ENCODE measurements around the gene PCDHGA10. TPM values are rescaled to one million over a fixed set of nuclear protein-coding genes. Genes with fewer than 3 reads are reported as not detected.
"Not testable (repeated sequence)": the region's sequence is repeated elsewhere in the genome, so short reads cannot be mapped to it uniquely, and the experiment has no call there.

The PCDHGA10 gene
- polyA plus RNA-seq, 1 donor from 2014 or later, result 7.3 TPM

GRCh38 chr5:141407790-141408505, 4.8 kb upstream of the PCDHGA10 start, which contains the start of gene PCDHGB6:
Gene PCDHGB6 (plus strand): TSS chr5:141408021. CDS start chr5:141408203, 182 bp downstream.
- peak within 1 kb of the TSS; percentile 71 for H3K9ac ChIP-seq (ENCODE audit: low read length)

DNA sequence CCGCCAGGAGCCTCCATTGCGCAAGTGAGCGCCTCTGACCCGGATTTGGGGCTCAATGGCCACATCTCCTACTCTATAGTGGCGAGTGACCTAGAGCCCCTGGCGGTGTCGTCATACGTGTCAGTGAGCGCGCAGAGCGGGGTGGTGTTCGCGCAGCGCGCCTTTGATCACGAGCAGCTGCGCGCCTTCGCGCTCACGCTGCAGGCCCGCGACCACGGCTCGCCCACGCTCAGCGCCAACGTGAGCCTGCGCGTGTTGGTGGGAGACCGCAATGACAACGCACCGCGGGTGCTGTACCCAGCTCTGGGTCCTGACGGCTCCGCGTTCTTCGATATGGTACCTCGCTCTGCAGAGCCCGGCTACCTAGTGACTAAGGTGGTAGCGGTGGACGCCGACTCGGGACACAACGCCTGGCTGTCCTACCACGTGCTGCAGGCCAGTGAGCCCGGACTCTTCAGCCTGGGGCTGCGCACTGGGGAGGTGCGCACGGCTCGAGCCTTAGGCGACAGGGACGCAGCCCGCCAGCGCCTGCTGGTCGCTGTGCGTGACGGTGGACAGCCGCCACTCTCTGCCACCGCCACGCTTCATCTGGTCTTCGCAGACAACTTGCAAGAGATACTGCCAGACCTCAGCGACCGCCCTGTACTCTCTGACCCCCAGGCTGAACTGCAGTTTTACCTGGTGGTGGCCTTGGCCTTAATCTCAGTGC, 3.0 kb upstream of the PCDHGA10 start:
- peaks cover 44% of the 10 kb centered on the region for H3K79me2 ChIP-seq (replicated peaks; ENCODE audit: insufficient read depth, low read length)
- H4K20me1 ChIP-seq (ENCODE audit: insufficient read depth), result no peaks in the 10 kb centered on the region
- H3F3A ChIP-seq (ENCODE audit: insufficient read depth, low read length, poor library complexity, severe bottlenecking), result peaks cover 9% of the 10 kb centered on the region
- peaks cover 53% of the 10 kb centered on the region for H3K9me3 ChIP-seq (ENCODE audit: low read length)
- no peak overlapping the region for H3K4me2 ChIP-seq (ENCODE audit: low read length)
- H3K36me3 ChIP-seq (ENCODE audit: insufficient read depth, low read length), result peaks cover 49% of the 10 kb centered on the region
- no peaks in the 10 kb centered on the region for H3K9me2 ChIP-seq (ENCODE audit: insufficient read depth, low read length)
- H3K27ac ChIP-seq (ENCODE audit: low read length), result no peak overlapping the region
- no peak overlapping the region for H3K9ac ChIP-seq (ENCODE audit: low read length)
- H3K4me3 ChIP-seq (ENCODE audit: low read length), result peak overlapping the region; percentile 66
- no peaks in the 10 kb centered on the region for H3K27me3 ChIP-seq (ENCODE audit: insufficient read depth, low read depth, low read length)
- no peak overlapping the region for H2AFZ ChIP-seq (ENCODE audit: low read depth, low read length)
- no peak for TF ChIP-seq EZH2 (IDR thresholded peaks at IDR 0.05; ENCODE audit: borderline replicate concordance, insufficient read depth, low read length, poor library complexity, severe bottlenecking)
- no peak for TF ChIP-seq MXI1 (conservative IDR thresholded peaks at IDR 0.05; ENCODE audit: poor library complexity, severe bottlenecking)
- no peak for TF ChIP-seq POLR2AphosphoS5 (IDR thresholded peaks at IDR 0.05)
- no peak for TF ChIP-seq TAF1 (IDR thresholded peaks at IDR 0.05; ENCODE audit: low read depth)
- TF ChIP-seq SMC3 (conservative IDR thresholded peaks at IDR 0.05; ENCODE audit: poor library complexity), result no peak
- TF ChIP-seq RAD21 (conservative IDR thresholded peaks at IDR 0.05), result no peak
- no peak for TF ChIP-seq EP300 (conservative IDR thresholded peaks at IDR 0.05; ENCODE audit: poor library complexity, severe bottlenecking)
- no peak for TF ChIP-seq REST (IDR thresholded peaks at IDR 0.05; ENCODE audit: borderline replicate concordance)

More at GRCh38 chr5:141407790-141408505, 4.8 kb upstream of the PCDHGA10 start, which contains the start of gene PCDHGB6:
- H3K27ac ChIP-seq (ENCODE audit: low read length), result peak within 1 kb of the TSS; percentile 86
- H3F3A ChIP-seq (ENCODE audit: insufficient read depth, low read length, poor library complexity, severe bottlenecking); H4K20me1 ChIP-seq (ENCODE audit: insufficient read depth); H3K9me2 ChIP-seq (ENCODE audit: insufficient read depth, low read length); H3K27me3 ChIP-seq (ENCODE audit: insufficient read depth, low read depth, low read length): not testable (repeated sequence)
- H3K9me3 ChIP-seq (ENCODE audit: low read length), result peaks cover 44% of the 10 kb centered on the region
- peak within 1 kb of the TSS; percentile 48 for H3K4me2 ChIP-seq (ENCODE audit: low read length)
- peaks cover 31% of the 10 kb centered on the region for H3K36me3 ChIP-seq (ENCODE audit: insufficient read depth, low read length)
- peaks cover 29% of the 10 kb centered on the region for H3K79me2 ChIP-seq (replicated peaks; ENCODE audit: insufficient read depth, low read length)
- TF ChIP-seq RAD21 (conservative IDR thresholded peaks at IDR 0.05) (peak; percentile 88), SMC3 (conservative IDR thresholded peaks at IDR 0.05; ENCODE audit: poor library complexity) (peak; percentile 80), REST (IDR thresholded peaks at IDR 0.05; ENCODE audit: borderline replicate concordance) (peak; percentile 78), TAF1 (IDR thresholded peaks at IDR 0.05; ENCODE audit: low read depth) (peak; percentile 33), POLR2AphosphoS5 (IDR thresholded peaks at IDR 0.05) (peak; percentile 50)
- TF ChIP-seq, protein P1, sequence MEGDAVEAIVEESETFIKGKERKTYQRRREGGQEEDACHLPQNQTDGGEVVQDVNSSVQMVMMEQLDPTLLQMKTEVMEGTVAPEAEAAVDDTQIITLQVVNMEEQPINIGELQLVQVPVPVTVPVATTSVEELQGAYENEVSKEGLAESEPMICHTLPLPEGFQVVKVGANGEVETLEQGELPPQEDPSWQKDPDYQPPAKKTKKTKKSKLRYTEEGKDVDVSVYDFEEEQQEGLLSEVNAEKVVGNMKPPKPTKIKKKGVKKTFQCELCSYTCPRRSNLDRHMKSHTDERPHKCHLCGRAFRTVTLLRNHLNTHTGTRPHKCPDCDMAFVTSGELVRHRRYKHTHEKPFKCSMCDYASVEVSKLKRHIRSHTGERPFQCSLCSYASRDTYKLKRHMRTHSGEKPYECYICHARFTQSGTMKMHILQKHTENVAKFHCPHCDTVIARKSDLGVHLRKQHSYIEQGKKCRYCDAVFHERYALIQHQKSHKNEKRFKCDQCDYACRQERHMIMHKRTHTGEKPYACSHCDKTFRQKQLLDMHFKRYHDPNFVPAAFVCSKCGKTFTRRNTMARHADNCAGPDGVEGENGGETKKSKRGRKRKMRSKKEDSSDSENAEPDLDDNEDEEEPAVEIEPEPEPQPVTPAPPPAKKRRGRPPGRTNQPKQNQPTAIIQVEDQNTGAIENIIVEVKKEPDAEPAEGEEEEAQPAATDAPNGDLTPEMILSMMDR (IDR thresholded peaks at IDR 0.05; ENCODE audit: poor library complexity, severe bottlenecking), result peak; percentile 86
- peak within 1 kb of the TSS; percentile 25 for H2AFZ ChIP-seq (ENCODE audit: low read depth, low read length)
- peak within 1 kb of the TSS; percentile 66 for H3K4me3 ChIP-seq (ENCODE audit: low read length)
